Activated CD8-positive, alpha-beta memory T cell treated with anti-CD3 and anti-CD28 coated beads for 24 hours (primary cell): Measurements from ENCODE around the gene IGF2BP1.

Experiments
- DNase-seq: peaks from one replicate; pipeline ENCODE4 v3.0.0-alpha.2; 2020

The IGF2BP1 gene

GRCh38 chr17:48997103-48997826 is at the start of gene IGF2BP1:
Gene IGF2BP1 (plus strand): TSS chr17:48997385. CDS start chr17:48997746, 361 bp downstream.
- DNase-seq, result peak; percentile 70

DNA sequence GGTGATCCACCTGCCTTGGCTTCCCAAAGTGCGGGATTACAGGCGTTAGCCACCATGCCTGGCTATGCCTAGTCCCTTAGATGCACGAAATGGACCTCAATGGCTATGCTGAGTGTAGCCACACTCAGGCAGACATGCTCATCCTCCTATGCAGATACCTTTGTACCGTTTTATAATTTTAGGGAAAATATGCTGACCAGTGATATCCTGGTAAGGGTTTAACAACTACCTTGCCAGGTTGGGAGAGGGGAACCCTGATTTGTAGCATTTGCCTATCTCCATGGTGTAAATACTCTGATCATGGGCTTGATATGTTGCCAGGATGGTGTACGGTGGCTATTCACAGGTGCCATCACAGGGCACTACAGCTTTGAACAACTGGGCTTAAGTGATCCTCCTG is 45.6 kb upstream of the IGF2BP1 start:
- no peak for DNase-seq

GRCh38 chr17:48952904-48953303 is 44.3 kb upstream of the IGF2BP1 start:
- no peak for DNase-seq

GRCh38 chr17:48954300-48954755 is 42.9 kb upstream of the IGF2BP1 start:
- no peak for DNase-seq

GRCh38 chr17:48960834-48961515 is 36.2 kb upstream of the IGF2BP1 start:
- no peak for DNase-seq

DNA sequence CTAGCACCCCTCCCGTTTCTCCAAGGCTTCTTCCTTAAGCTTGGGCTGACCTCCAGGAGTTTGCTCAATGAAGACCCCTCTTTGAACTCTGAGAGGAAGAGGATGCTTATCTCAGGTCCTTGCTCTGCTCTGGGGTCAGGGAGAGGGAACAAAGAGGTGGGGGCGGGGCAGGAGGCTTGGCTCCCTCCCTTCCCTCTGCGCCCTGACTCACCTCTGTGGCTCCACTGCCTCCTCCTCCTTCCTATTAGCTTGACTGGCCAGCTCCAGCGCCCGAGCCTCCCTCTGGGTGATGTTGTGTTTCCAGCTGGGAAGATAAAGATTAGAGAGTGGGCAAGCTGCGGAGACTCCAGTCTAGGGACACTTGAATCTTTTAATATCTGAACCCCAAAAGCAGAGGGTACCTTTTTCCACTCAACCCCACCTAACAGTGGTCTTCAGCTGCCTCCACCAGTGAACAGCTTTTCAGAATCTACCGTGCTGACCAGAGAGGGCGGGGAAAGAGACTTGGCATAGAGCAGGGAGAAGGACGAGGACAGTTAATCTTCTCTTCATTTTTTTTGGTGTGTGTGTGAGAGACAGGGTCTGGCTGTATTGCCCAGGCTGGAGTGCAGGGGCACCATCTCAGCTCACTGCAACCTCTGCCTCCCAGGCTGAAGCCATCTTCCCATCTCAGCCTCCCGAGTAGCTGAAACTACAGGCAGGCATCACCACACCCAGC is 35.5 kb upstream of the IGF2BP1 start:
- no peak for DNase-seq

- DNase-seq, result no peak
These were observed 27.0 kb upstream of the IGF2BP1 start for GRCh38 chr17:48970224-48970623.

- no peak for DNase-seq
These were observed 26.1 kb upstream of the IGF2BP1 start for GRCh38 chr17:48970865-48971687.

GRCh38 chr17:48972749-48973097 is 24.5 kb upstream of the IGF2BP1 start:
- DNase-seq, result no peak

GRCh38 chr17:48973806-48974205 is 23.4 kb upstream of the IGF2BP1 start:
- DNase-seq, result no peak

GRCh38 chr17:48981927-48982539 is 15.2 kb upstream of the IGF2BP1 start:
- no peak for DNase-seq

DNA sequence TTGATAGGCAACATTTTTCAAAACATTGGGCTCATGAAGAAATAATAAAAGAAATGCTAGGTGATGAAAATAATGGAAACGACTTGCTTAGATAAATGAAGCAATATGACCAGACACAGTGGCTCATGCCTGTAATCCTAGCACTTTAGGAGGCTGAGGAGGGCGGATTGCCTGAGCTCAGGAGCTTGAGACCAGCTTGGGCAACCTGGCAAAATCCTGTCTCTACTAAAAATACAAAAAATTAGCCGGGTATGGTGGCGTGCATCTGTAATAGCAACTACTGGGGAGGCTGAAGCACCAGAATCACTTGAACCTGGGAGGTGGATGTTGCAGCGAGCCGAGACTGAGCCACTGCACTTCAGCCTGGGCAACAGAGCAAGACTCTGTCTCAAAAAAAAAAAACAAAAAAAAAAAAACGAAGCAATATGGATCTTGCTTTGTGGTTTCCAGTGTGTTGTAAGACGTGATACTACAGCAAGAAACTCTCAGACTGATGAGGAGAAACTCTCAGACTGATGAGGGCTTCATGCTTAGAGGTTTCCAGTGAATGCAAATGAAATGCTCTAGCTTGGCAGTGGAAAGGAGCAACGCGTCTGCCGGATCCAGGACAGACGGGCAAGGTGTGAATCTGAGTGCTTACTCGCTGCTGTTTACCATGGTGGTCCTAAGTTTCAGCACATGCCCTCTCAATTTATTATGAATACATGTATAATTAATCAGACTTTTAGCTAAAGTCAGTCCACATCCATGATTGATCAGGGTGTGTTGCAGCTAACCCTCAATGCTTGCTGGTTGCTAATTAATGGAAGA is 11.5 kb upstream of the IGF2BP1 start:
- no peak for DNase-seq

DNA sequence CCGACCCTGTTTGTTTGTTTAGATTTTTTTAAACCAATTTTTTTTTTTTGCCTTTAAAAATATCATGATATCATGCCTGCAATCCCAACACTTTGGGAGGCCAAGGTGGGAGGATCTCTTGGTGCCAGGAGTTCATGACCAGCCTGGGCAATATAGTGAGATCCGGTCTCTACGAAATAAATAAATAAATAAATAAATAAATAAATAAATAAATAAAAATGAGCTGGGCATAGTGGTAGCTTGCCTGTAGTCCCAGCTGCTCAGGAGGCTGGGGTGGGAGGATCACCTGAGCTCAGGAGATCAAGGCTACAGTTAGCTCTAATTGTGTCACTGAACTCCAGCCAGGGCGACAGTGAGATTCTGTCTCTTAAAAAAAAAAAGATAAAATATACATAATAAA is 8.1 kb upstream of the IGF2BP1 start:
- DNase-seq, result no peak

DNA sequence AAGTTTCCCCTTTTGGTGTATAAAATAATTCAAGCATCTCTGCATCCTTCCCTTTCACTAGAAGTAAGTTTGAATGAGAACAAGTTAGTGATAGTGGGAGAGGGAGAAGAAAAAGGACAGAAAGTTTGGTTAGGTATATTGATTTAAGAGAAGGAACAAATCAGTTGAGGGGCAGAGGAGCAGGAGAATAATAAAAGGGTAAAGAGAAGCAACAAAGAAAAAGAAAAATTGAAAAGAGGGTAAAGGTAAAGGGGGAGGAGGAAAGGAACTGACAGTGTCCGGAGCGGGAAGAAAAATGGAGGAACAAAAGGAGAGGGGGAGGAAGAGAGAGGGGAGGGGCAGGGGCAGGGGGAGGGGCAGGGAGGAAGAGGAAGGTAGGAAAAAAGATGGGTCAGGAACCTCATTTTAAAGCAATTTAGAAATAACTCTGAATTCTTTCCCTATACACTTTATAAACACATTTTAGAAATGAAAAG is 6.3 kb upstream of the IGF2BP1 start:
- no peak for DNase-seq

- DNase-seq, result no peak
These were observed 4.7 kb upstream of the IGF2BP1 start for GRCh38 chr17:48992444-48992843.

GRCh38 chr17:48993305-48993704 is 3.9 kb upstream of the IGF2BP1 start:
- DNase-seq, result no peak

DNA sequence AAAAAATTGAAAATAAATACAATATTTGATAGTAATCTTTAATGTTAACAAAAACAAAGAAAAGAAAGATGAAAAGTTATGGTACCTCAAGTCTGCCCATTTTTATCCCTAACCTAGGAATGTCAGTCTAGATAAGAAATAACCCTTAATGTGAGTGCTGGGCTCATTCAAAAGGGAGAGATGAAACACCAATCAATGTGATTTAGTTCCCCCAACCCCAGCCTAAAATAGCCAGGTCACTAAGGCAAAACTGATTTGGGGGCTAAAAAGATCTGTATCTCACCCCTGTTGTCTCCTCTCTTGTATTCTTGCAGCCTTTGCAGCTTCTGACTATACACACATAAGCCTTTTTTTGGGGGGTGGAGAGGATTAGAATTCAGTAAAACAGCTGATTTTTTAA is 3.2 kb upstream of the IGF2BP1 start:
- no peak for DNase-seq

- DNase-seq, result peak; percentile 38
These were observed 2.5 kb upstream of the IGF2BP1 start for GRCh38 chr17:48994549-48995303.

GRCh38 chr17:48995304-48995973 is 1.7 kb upstream of the IGF2BP1 start:
- peak; percentile 57 for DNase-seq
